DMS 273 (cell line): ENCODE measurements around the gene LENEP.

Experiments
- DNase-seq: peaks from one replicate; lab custom pipeline; 2025; ENCODE audit not compliant: unreplicated experiment; lab: John Stamatoyannopoulos, UW

Gene LENEP, protein sequence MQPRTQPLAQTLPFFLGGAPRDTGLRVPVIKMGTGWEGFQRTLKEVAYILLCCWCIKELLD

DNA sequence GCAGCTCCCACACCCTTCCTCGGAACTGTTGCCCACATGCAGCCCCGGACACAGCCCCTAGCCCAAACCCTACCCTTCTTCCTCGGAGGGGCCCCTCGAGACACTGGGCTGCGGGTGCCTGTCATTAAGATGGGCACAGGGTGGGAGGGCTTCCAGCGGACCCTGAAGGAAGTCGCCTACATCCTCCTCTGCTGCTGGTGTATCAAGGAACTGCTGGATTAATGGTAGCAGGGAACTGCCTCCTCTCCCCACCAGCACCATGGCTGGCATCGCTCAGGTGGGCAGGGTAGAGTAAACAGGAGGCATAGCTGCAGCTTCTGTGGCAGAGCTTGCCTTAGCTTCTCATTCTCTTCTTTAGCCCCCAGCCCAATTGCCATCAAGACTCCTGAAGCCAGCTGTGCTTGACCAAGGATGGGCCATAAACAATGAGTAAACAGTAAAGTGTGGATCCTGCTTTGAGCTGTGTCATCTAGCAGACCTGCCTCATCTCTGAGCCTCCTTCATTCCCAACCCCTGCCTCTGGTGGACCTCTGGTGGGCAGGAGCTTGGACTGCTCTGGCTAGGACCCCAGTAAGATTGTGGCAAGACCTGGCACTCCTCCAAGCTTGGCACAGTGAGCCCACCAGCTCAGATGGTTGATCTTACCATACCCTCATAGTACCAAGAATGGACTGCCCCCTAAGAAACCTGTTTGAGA, at the start of gene LENEP:
Gene LENEP (plus strand): TSS at position 15 of the 697 bp plus-strand sequence. CDS start 22 bp downstream, at position 37.
- no peak for DNase-seq

- peak; percentile 72 for DNase-seq
Measured at GRCh38 chr1:154943649-154944400, 49.6 kb upstream of the LENEP start.

- no peak for DNase-seq
Measured at GRCh38 chr1:154944401-154945159, 48.8 kb upstream of the LENEP start.

DNA sequence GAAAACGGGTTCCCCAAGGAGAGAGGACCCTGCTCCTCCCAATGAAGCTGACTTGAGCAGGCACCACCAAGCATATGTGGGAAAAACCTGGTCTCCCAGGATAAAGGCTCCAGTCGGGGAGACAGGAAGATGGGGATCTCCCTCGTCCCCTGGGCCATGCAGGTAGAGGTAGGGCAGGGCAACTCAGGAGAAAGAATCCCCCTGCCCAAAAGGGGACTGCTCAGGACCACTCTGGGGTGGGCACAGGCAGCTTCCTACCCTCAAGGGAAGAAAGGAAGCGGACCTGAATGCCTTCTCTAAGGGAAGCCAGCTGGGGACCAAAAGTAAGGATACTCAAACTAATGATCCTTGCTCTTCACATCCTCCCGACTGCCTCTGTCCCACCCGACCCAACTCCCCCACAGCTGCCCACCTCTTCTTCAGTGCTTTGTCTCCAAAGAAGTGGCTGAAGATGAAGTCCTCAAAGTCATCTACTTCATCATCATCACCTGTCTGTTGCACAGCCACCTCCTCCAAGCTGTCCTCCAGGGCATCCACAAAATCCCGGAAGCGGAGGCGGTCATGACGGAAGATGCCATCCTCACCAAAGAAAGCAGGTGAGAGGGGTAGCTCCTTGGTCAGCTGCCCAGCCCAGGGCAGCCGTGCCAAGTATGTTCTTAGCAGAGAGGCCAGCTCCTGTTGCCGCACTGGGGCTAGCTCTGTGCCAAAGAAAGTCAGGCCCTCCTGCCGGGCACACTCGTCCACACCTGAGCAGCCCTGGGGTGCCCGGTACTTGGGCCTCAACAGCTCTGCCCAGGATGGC, 48.0 kb upstream of the LENEP start:
- DNase-seq, result no peak

DNA sequence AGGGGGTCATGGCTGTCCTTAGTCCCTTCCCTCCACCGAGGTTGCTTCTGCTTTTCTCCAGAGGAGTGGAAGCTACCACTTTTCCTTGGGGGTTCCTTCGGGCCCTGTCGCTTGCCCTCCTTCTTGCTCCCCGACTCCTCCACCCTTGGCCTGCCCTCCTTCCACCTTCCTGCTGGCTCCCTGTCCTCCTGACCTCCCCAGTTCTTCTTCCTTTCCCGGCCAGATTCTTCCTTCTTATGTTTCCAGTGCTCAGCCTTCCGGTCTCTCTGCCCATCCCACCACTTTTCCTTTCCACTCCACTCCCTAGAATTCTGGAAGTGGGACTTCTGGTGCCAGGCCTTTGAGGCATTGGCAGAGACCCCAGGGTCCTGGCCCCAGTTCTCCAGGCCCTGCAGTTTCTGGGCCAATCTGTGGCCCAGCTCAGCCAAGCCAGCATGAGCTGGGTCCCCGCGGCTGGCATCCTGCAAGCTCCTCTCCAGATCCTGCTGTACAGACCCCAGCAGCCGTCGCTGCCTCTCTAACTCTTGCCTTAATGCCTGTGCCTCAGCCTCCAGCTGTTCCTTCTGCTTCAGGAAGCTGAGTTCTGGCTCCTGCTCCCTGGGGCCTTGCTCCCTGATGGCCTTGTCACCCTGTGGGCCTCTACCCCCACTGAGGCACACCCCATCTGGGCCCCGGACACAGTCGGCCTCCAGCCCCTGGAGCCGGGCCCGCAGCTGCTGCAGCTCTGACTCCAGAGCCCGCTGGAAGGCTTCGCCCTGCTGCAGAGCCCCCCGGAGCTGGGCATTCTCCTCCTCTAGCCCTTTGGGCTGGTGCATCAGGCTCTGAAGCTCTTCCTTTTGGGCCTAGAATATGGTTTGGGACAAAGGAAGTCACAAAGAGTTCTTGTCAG, 47.2 kb upstream of the LENEP start:
- DNase-seq, result no peak

DNA sequence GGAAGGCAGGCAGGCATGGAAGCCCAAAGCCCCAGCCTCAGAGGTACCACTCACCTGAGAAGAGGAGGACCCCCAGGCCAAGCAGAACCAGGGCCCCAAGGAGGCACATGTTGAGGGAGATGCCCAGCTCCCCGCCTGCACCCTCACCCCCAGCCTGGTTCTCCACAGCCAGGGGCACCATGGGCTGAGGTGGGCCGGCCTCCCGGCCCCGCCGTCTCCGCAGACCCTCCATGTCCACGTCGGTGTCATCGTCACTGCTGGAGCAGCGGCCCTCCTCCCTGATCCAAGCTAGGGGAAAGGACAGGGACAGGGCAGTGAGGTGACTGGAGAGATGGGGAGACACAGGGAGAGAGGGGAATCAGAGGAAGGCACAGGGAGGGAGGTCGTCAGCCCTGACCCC, 45.3 kb upstream of the LENEP start:
- DNase-seq, result no peak

- no peak for DNase-seq
Measured at GRCh38 chr1:154951901-154952657, 41.3 kb upstream of the LENEP start.

GRCh38 chr1:154952664-154953063, 40.7 kb upstream of the LENEP start:
- no peak for DNase-seq

DNA sequence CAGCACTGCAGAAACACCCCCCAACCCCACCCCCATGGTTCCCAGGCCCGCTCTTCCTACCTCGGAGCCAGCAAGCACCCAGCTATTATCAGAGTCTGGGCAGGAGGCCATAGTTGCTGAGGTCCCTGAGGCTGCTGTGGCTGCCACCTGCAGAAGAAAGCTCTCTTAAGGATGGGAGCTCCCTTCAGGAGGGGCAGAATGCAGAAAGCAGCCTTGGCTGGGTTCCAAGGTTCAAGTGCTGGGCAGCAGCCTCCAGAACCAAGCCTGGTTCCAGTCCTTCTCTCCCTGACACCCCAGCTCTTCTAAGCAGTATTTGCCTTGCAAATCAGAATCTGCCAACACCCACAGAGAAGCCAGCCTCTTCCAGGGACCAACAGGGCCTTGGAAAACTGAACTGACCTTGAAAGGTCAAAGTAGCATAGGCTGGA, 39.8 kb upstream of the LENEP start:
- DNase-seq, result no peak

DNA sequence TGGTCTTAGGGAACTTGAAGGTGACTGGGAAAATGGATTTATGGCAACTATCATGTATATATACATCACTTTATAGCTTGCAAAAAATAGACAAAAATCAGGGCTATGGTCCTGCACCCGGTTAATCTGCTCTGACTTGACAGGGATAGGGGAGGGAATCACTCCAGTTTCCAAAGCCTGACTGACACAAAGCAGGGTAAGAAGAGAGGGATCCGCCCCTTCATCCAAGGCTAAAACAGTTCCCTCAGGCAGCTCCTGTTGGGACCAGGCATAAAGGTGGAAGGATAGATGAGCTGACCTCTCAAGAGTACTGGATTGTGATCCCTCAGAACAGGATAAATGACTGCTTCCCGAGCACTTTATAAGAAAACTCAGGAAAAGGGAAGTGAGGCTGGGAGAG, 38.8 kb upstream of the LENEP start:
- DNase-seq, result no peak

GRCh38 chr1:154955039-154955717, 38.2 kb upstream of the LENEP start:
- peak; percentile 89 for DNase-seq

DNA sequence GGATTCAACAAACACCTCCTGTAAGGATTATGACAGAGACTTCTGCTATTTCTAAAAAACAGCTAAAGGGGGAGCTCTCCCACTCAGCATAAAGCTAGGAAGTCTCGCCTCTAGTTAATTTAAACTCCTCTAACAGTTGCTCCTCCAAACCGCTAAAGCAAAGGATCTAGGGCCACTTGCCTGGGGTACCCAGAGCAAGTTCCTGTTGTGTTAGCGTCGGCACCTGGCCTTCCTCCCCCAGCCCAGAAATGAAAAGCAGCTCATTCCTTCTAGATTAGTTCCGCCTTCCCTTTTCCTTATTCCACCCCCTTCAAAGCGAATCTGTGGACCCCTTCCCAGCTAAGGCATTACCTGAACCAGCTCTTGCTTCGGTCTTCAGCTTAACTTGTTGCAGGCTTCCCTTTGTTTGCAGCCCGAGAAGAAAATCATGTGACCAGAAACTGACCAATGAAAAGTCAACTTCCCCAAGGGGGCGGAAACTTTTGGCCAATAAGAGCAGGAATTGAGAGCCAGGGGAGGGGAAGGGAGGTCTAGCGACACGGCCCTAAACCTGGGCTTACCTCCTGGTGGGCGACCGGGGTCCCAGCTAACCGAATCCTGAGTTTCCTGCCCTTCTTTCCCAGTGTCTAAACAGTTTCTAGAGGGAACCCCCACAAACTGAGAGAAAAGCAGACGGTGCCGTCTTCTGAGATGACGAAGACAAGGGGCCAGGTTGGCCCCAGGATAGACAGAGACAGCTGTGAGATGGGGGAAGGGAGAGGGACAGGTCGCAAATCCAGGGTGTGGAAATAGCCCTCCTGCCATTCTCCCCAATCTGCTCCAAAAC, 37.5 kb upstream of the LENEP start, which contains the start of gene PBXIP1:
Gene PBXIP1 (minus strand): TSS at position 382 of the 826 bp plus-strand sequence. CDS start 2,378 bp downstream, outside the sequence.
- DNase-seq, result peak; percentile 96

- peak; percentile 77 for DNase-seq
Measured at GRCh38 chr1:154956544-154956941, 36.8 kb upstream of the LENEP start.

DNA sequence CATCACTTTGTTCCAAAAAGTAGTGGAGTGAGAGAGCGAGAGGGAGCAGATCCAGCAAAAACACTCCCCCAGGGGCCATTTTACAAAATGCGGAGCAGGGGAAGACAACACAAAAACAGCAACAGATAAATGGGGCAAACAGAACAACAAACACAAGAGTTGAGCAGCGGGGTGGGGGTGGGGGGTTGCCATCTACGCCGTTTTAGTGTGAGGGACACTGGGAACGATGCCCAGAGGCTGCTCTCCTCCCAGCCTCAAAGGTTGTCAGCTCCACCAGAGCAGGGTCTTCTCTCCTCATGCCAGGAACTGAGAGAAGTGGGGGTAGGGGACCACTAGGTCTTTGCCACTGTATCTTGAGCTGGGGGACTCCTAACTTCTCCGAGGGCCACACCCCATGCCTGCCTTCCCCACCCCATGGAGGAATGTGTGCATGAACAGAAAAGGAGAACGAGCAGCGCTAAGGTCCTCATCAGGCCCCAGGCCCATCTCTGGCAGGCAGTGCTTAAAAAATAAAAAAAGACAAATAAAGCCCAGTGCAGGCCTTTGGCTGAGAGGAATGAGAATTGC, 36.2 kb upstream of the LENEP start:
- no peak for DNase-seq

- DNase-seq, result no peak
Measured at GRCh38 chr1:154958036-154958435, 35.4 kb upstream of the LENEP start.

- no peak for DNase-seq
Measured at GRCh38 chr1:154958681-154959425, 34.5 kb upstream of the LENEP start.

DNA sequence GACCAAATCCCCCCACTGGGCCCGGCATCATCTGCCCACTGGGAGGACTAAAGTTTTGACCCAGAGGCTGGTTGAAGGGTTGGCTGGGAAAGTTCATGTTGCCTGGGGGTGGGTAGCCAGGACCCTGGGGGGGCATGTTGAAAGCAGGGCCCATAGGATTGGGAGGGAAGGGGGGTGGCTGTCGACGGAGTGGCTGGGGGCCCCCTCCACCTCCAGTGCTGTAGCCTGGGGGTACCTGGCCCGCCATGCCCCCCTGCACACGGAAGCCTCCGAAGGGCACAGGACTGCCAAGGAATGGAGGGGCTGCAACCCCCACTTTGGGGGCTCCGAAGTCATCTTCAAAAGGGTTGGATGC, 34.0 kb upstream of the LENEP start:
- DNase-seq, result no peak
